GM12878 (cell line): ENCODE results near the gene LRP1B. TPM values are rescaled to one million over a fixed set of nuclear protein-coding genes. Genes with fewer than 3 reads are reported as not detected.

Source experiments
- ATAC-seq: fragments of 200-7000 bp; cut with Tn5 transposase; 3 replicates; pipeline ENCODE4 v1.9.1; 2020; ENCODE audit warnings: mild to moderate bottlenecking, moderate library complexity
- BruUV-seq: library from RNA; stranded (reverse); fragments of 400-500 nt; replicated peaks from 2 replicates; lab custom pipeline; 2021; lab: Mats Ljungman, UMichigan
- CTCF ChIA-PET: fragments of 300-600 bp; sonication (Branson Sonifier 250); formaldehyde crosslinking; extraction: SDS; loops from one replicate; lab custom pipeline; 2021; ENCODE audit warnings: inconsistent platforms; lab: Yijun Ruan, JAX
- POLR2A ChIA-PET: fragments of 350-600 bp; formaldehyde crosslinking; extraction: SDS; loops from one replicate; lab custom pipeline; 2021; ENCODE audit warnings: inconsistent platforms; lab: Charles Lee
- RAD21 ChIA-PET: fragments of 300-600 bp; sonication (Branson Sonifier 250); formaldehyde crosslinking; loops from one replicate; lab custom pipeline; 2023; ENCODE audit warnings: antibody characterized with exemption; ENCODE audit not compliant: unreplicated experiment; lab: Charles Lee
- SMC1A ChIA-PET: fragments of 300-600 bp; sonication (Branson Sonifier 250); formaldehyde crosslinking; loops from one replicate; lab custom pipeline; 2023; ENCODE audit not compliant: unreplicated experiment, uncharacterized antibody; lab: Charles Lee
- DNase-seq: peaks from one replicate; pipeline ENCODE4 v3.0.0-alpha.2; 2011; ENCODE audit warnings: low read depth, low spot score
- FAIRE-seq: peaks from 3 replicates; lab custom pipeline; 2011; peaks lifted over from hg19 to GRCh38; lab: Jason Lieb, UNC
- H2AFZ ChIP-seq: 2 replicates; pipeline ENCODE4 v1.6.0; 2011; ENCODE audit warnings: low read depth, low read length, control low read depth; ENCODE audit not compliant: control insufficient read depth
- H3K27ac ChIP-seq: 2 replicates; pipeline ENCODE4 v1.5.1; 2011; ENCODE audit warnings: control low read depth; ENCODE audit not compliant: control insufficient read depth, insufficient read depth
- H3K27me3 ChIP-seq, 2 experiments: replicated peaks in 1 of 2; 2 replicates each; pipeline versions ENCODE4 v1.6.0 to v1.6.1; 2011; ENCODE audit warnings: low read length in 1 of 2; ENCODE audit not compliant: control insufficient read depth in 2 of 2, insufficient read depth in 2 of 2
- H3K36me3 ChIP-seq, 2 experiments: 2 replicates each; pipeline ENCODE4 v1.5.1; 2011; ENCODE audit warnings: low read length in 1 of 2; ENCODE audit not compliant: control insufficient read depth in 2 of 2, insufficient read depth in 2 of 2
- H3K4me1 ChIP-seq: 2 replicates; pipeline ENCODE4 v1.6.1; 2011; ENCODE audit warnings: mild to moderate bottlenecking, low read length, moderate library complexity, mixed read lengths; ENCODE audit not compliant: control insufficient read depth, insufficient read depth
- H3K4me2 ChIP-seq: 2 replicates; pipeline ENCODE4 v1.6.0; 2011; ENCODE audit warnings: control low read depth; ENCODE audit not compliant: control insufficient read depth, insufficient read depth
- H3K4me3 ChIP-seq: fragments of 200-600 bp; sonication (generic); 2 replicates; pipeline ENCODE4 v1.5.1; 2016
- H3K79me2 ChIP-seq: 2 replicates; pipeline ENCODE4 v1.6.0; 2011; ENCODE audit warnings: low read length; ENCODE audit not compliant: control insufficient read depth, insufficient read depth
- H3K9ac ChIP-seq: 2 replicates; pipeline ENCODE4 v1.8.0; 2011; ENCODE audit warnings: low read length, control low read depth, mixed read lengths; ENCODE audit not compliant: control insufficient read depth, insufficient read depth
- H3K9me3 ChIP-seq: replicated peaks from 3 replicates; pipeline ENCODE4 v1.5.1; 2011; ENCODE audit warnings: mild to moderate bottlenecking, low read length; ENCODE audit not compliant: control insufficient read depth, insufficient read depth
- H4K20me1 ChIP-seq: 2 replicates; pipeline ENCODE4 v1.6.0; 2011; ENCODE audit not compliant: control insufficient read depth, insufficient read depth
- ATF2 ChIP-seq: IDR thresholded peaks from 2 replicates; pipeline ENCODE4 v1.6.1; 2012; ENCODE audit warnings: low read length, inconsistent platforms
- FOXK2 ChIP-seq: fragments of 450-650 bp; IDR thresholded peaks from 2 replicates; pipeline ENCODE4 v1.6.1; 2017; ENCODE audit warnings: mild to moderate bottlenecking, moderate library complexity
- ZBTB40 ChIP-seq: fragments of 450-650 bp; IDR thresholded peaks from 2 replicates; pipeline ENCODE4 v1.6.1; 2016; ENCODE audit warnings: mild to moderate bottlenecking, moderate library complexity, borderline replicate concordance
- WGBS: methylation state at CpG from one replicate; pipeline ENCODE4 v1.1.6; 2016; ENCODE audit warnings: low lambda C conversion rate; ENCODE audit not compliant: insufficient replicate concordance, insufficient coverage; ENCODE audit errors: missing lambda C conversion rate; 5-methylcytosine and 5-hydroxymethylcytosine counted together
- in situ Hi-C: fragments of 300-500 bp; cut with MboI; formaldehyde crosslinking; loops from 9 replicates; pipeline ENCODE4 v1.14.3; 2018; ENCODE audit warnings: mixed read lengths
- intact Hi-C: fragments of 100-400 bp; cut with micrococcal nuclease; formaldehyde crosslinking; loops from one replicate; pipeline ENCODE4 v1.14.2; 2022; ENCODE audit not compliant: unreplicated experiment
- polyA plus RNA-seq, 11 experiments: library from polyadenylated mRNA; depleted of rRNA in 4 of 11; unstranded in 6 of 11; stranded (reverse) in 5 of 11; fragments of >200 nt; fragmentation: Nextera tagmentation in 4 of 11; fragmentation: Illumina TruSeq in 1 of 11; extraction: Ambion mirVana in 4 of 11; extraction: Trizol in 1 of 11; gene quantifications; 1 replicate in 1 of 11; 2 replicates in 10 of 11; pipeline versions ENCODE4 v1.2.1 to v1.2.3, GENCODE V29; 2011 to 2016; ENCODE audit warnings: inconsistent platforms in 2 of 11, missing spikeins in 2 of 11, low read depth in 1 of 11
- total RNA-seq, 4 experiments: library from RNA; depleted of rRNA in 3 of 4; stranded (reverse); fragments of >200 nt in 3 of 4; fragmentation: Illumina TruSeq in 1 of 4; extraction: Trizol in 1 of 4; gene quantifications; 2 replicates each; pipeline versions ENCODE4 v1.2.1 to v1.2.3, GENCODE V29; 2013 to 2021

LRP1B gene
- total and polyA plus RNA-seq, 10 of the 15 experiments (the other 5 are each of a cell fraction or from before 2014, with no cell fraction given), result under 0.01 to 0.06 (median 0.03) TPM; not detected in 5

DNA sequence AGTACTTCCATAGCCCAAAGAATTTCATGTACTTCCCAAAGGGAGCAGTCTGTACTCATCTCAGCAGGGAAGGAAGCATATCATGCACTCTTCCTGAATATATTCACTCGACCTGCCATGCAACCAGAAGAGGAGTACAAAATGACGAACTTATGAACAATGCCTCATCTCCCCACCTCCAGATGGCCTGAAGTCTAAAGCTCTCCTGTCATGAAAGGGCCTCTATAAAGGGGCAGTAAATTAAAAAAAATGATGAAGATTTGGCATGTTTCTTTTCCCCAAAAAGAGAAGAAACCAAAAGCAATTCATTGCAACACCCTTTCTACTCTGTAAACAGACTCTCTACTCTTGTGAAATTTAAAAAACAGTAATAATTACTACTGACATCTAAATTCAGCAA, 1601.1 kb downstream of the LRP1B start:
- TF ChIP-seq ZBTB40 (no peak), FOXK2 (no peak), ATF2 (no peak)
- FAIRE-seq (no peak), DNase-seq (no peak), ATAC-seq (no peak)
- H3K27me3 ChIP-seq, result no peaks in the 10 kb centered on the region; a peak in 1 of 4 replicates
- H3K79me2 ChIP-seq, result no peaks in the 10 kb centered on the region
- in situ Hi-C loops, result no loop called here
- 19% methylated on average over 2 of the region's 2 CpGs for WGBS
- POLR2A ChIA-PET, result no interaction called here
- CTCF ChIA-PET, result no interaction called here
- H3K4me1 ChIP-seq, result no peaks in the 10 kb centered on the region
- no TSS peak for BruUV-seq
- H3K4me2 ChIP-seq, result no peak overlapping the region
- H2AFZ ChIP-seq, result no peak overlapping the region
- no peaks in the 10 kb centered on the region for H4K20me1 ChIP-seq
- no peak overlapping the region for H3K9ac ChIP-seq
- SMC1A ChIA-PET, result no interaction called here
- H3K27ac ChIP-seq, result no peak overlapping the region
- H3K9me3 ChIP-seq, result no peaks in the 10 kb centered on the region
- intact Hi-C loops, result no loop called here
- H3K4me3 ChIP-seq, result no peak overlapping the region
- H3K36me3 ChIP-seq, result no peaks in the 10 kb centered on the region
- RAD21 ChIA-PET, result no interaction called here
